Skin epidermis (tissue), 12 donors: Measurements from ENCODE around the gene SMIM27.
"Not testable (repeated sequence)": the region's sequence is repeated elsewhere in the genome, so short reads cannot be mapped to it uniquely, and the experiment has no call there.

Experiments
- H3K27ac ChIP-seq, 21 experiments: fragments of 200-600 bp; sonication (generic) in 11 of 21; one replicate each; pipeline ENCODE4 v1.5.0; 2020; ENCODE audit warnings: mild to moderate bottlenecking in 3 of 21, inconsistent platforms in 2 of 21, moderate library complexity in 2 of 21
- H3K4me3 ChIP-seq, 7 experiments: fragments of 200-600 bp; sonication (generic) in 2 of 7; one replicate each; pipeline ENCODE4 v1.5.0; 2020; ENCODE audit warnings: inconsistent platforms in 2 of 7, mild to moderate bottlenecking in 2 of 7, moderate library complexity in 1 of 7

The SMIM27 gene

DNA sequence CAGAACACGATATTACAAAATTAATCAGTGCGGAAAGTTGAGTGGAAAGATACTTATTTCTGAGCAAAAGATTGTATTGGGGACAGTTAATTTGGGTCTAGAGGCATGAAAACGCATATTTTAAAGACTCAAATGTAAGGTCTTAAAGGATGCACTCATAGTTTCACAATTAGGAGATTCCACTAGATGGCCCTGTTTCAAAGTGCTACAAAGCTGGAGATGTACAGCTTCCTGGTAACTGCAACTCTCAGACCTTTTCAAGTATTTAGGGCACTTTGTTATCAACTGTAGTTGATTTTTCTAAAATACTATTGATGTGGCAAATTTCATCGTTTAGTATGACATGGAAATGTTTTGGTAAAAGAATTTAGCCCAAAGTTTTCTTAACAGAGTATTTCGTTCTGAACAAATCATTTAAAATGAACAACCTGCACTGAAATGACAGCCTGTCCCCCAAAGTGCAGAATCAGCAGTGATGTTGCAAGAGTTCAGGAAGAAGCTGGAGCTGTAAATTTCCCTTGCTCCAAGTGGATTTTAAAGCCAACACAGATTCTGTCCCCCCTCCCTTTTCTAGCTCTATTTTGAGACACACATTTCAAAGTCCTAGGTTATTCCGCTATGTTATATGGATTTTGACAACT lies 37.1 kb downstream of the SMIM27 start:
- Histone ChIP-seq H3K27ac (no peak overlapping the region), H3K4me3 (no peak overlapping the region)

DNA sequence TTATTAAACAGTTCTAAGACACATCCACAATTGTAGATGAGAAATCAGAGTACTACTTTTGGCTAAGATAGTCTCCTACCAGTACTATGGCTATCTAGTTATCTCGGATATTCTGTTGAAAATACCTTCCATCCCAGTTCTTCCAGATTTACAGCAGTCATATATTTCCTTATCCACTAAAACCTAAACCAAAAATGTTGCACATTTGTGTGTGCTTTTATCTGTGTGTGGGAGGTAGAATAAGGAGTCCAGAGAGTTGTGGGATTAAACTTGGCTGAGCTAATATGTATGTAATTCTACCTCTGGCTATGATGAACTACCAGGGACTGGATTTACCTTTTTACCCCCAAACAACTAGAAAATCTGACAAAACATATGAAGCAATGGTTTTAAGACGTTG lies 38.3 kb downstream of the SMIM27 start:
- no peak overlapping the region for H3K4me3 ChIP-seq
- no peak overlapping the region for H3K27ac ChIP-seq

DNA sequence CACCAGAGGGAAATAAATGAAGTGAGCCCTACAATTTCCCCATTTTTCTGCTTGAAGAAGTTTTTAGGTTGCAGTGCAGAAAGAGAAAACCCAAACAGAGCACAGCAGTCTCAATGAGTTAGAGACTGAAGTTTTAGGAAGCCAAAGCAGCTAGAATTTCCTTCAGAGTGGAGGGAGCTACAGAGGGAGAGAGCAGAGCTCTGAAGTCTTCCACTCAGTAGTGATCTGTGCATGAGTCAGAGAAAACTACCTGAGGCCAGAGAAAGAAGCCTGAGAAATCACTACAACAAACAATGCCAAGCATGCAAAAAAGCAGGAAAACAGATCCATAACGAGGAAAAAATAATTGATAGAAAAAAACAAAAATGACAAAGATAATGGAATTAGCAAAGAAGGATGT lies 38.8 kb downstream of the SMIM27 start:
- Histone ChIP-seq H3K4me3 (no peak overlapping the region), H3K27ac (no peak overlapping the region)

DNA sequence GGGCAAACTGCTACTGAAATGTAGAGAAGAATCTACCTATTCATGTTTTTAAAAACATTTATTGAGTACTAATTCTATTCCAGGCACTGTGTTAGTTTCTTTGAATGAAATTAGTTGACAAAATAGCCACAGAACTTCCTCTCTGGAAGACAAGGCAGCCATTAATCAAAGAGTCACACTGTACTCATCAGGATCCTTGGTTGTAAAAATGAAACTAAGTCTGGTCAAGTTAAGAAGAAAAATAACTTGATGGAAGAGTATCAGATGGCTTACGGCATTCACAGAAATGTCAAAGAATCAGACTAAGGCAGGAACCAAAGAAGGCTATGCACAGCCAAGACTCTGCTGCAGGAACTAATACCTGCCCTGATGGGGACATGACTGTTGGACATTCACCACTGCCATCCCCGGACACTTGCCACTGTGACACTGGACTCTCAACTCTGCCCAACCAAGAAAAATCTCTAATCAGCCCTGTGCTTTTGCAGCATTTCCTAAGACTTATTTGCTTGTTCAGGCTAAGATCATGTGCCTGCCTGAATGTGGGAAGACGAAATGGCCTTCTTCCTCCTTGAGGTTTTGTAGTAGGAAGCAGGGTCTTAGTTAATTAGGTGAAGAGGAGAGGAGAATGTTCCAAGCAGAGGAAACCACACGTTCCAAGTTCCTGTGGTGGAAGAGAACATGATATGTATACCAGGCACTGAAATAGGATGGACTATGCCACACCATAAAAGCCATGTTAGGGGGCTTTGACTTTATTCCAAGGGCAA lies 44.2 kb downstream of the SMIM27 start:
- H3K4me3 ChIP-seq = no peak overlapping the region
- H3K27ac ChIP-seq = no peak overlapping the region

DNA sequence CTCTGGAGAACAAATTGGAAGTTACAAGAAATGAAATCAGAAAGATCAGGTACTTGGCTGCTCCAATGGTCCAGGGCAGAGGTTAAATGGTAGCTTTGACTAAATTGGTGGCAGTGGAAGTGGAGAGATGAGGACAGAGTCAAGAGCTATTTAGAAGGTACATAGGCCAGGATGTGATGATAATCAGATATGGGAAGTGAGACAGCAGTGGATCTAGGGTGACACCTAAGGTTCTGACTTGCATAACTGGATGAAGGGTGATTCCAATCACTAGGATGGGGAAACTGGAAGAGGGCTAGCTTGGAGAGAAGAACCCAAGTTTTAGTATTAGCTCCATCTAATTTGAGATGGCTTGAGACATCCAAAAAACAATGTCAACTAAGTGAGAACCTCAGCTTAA lies 44.8 kb downstream of the SMIM27 start:
- no peak overlapping the region for H3K4me3 ChIP-seq
- H3K27ac ChIP-seq = no peak overlapping the region

GRCh38 chr9:32599021-32599420 lies 46.9 kb downstream of the SMIM27 start:
- not testable (repeated sequence) for H3K27ac ChIP-seq, H3K4me3 ChIP-seq
